ENCODE measurements around the gene SMC4. TPM values are rescaled to one million over a fixed set of nuclear protein-coding genes. Genes with fewer than 3 reads are reported as not detected.
A peak's percentile ranks its signal among the peaks of the same experiment; 100 is the strongest.

The SMC4 gene
- total RNA-seq, 1 donor from 2014 or later = 83.2 TPM

- no peak for TF ChIP-seq CTCF (IDR thresholded peaks at IDR 0.05; ENCODE audit: unreplicated experiment)
- Mint-ChIP-seq H3K27ac (no peak overlapping the region), H3K36me3 (ENCODE audit: insufficient read depth) (peaks cover 20% of the 10 kb centered on the region), H3K4me3 (ENCODE audit: low read depth) (no peak overlapping the region), H3K4me1 (ENCODE audit: low read depth) (peaks cover 10% of the 10 kb centered on the region), H3K27me3 (peaks cover 6% of the 10 kb centered on the region), H3K9me3 (ENCODE audit: low read depth) (peaks cover 4% of the 10 kb centered on the region)
- no peak for DNase-seq (ENCODE audit: low spot score, unreplicated experiment)
Measured at GRCh38 chr3:160446522-160447056, 47.1 kb downstream of the SMC4 start.

- no peak for DNase-seq (ENCODE audit: low spot score, unreplicated experiment)
- peaks cover 6% of the 10 kb centered on the region for H3K27me3 Mint-ChIP-seq
- no peak for TF ChIP-seq CTCF (IDR thresholded peaks at IDR 0.05; ENCODE audit: unreplicated experiment)
- H3K4me1 Mint-ChIP-seq (ENCODE audit: low read depth) = peaks cover 10% of the 10 kb centered on the region
- peaks cover 4% of the 10 kb centered on the region for H3K9me3 Mint-ChIP-seq (ENCODE audit: low read depth)
- H3K4me3 Mint-ChIP-seq (ENCODE audit: low read depth) = peak overlapping the region; percentile 44
- H3K36me3 Mint-ChIP-seq (ENCODE audit: insufficient read depth) = peaks cover 17% of the 10 kb centered on the region
- H3K27ac Mint-ChIP-seq = no peak overlapping the region
Measured at GRCh38 chr3:160447544-160447943, 48.1 kb downstream of the SMC4 start.

- Mint-ChIP-seq H3K27ac (peak overlapping the region; percentile 97), H3K27me3 (peaks cover 9% of the 10 kb centered on the region), H3K4me3 (ENCODE audit: low read depth) (peak overlapping the region; percentile 96), H3K36me3 (ENCODE audit: insufficient read depth) (peaks cover 11% of the 10 kb centered on the region), H3K9me3 (ENCODE audit: low read depth) (peaks cover 4% of the 10 kb centered on the region), H3K4me1 (ENCODE audit: low read depth) (peaks cover 10% of the 10 kb centered on the region)
- no peak for DNase-seq (ENCODE audit: low spot score, unreplicated experiment)
- no peak for TF ChIP-seq CTCF (IDR thresholded peaks at IDR 0.05; ENCODE audit: unreplicated experiment)
Measured at GRCh38 chr3:160448845-160449635, 49.6 kb downstream of the SMC4 start.

GRCh38 chr3:160449636-160450598, 50.5 kb downstream of the SMC4 start, which contains the start of gene TRIM59:
TSS of gene TRIM59 (minus strand) at chr3:160449786. CDS start at chr3:160439183, 10,603 bp downstream.
- Mint-ChIP-seq H3K27me3 (peaks cover 9% of the 10 kb centered on the region), H3K27ac (peak within 1 kb of the TSS; percentile 97), H3K4me1 (ENCODE audit: low read depth) (peaks cover 10% of the 10 kb centered on the region), H3K36me3 (ENCODE audit: insufficient read depth) (peaks cover 7% of the 10 kb centered on the region), H3K4me3 (ENCODE audit: low read depth) (peak within 1 kb of the TSS; percentile 96), H3K9me3 (ENCODE audit: low read depth) (no peaks in the 10 kb centered on the region)
- DNase-seq (ENCODE audit: low spot score, unreplicated experiment) = peak; percentile 96
- TF ChIP-seq CTCF (IDR thresholded peaks at IDR 0.05; ENCODE audit: unreplicated experiment) = peak; percentile 19

- Mint-ChIP-seq H3K9me3 (ENCODE audit: low read depth) (no peaks in the 10 kb centered on the region), H3K4me3 (ENCODE audit: low read depth) (peak overlapping the region; percentile 96), H3K27ac (peak overlapping the region; percentile 97), H3K27me3 (peaks cover 10% of the 10 kb centered on the region), H3K4me1 (ENCODE audit: low read depth) (peaks cover 10% of the 10 kb centered on the region), H3K36me3 (ENCODE audit: insufficient read depth) (peaks cover 4% of the 10 kb centered on the region)
- TF ChIP-seq CTCF (IDR thresholded peaks at IDR 0.05; ENCODE audit: unreplicated experiment) = no peak
- no peak for DNase-seq (ENCODE audit: low spot score, unreplicated experiment)
Measured at GRCh38 chr3:160450846-160451245, 51.4 kb downstream of the SMC4 start.
